ENCODE measurements around the gene MCRIP2. TPM values are rescaled to one million over a fixed set of nuclear protein-coding genes. Genes with fewer than 3 reads are reported as not detected.

The MCRIP2 gene
- total RNA-seq, 1 donor from 2014 or later, result 2.9 TPM

DNA sequence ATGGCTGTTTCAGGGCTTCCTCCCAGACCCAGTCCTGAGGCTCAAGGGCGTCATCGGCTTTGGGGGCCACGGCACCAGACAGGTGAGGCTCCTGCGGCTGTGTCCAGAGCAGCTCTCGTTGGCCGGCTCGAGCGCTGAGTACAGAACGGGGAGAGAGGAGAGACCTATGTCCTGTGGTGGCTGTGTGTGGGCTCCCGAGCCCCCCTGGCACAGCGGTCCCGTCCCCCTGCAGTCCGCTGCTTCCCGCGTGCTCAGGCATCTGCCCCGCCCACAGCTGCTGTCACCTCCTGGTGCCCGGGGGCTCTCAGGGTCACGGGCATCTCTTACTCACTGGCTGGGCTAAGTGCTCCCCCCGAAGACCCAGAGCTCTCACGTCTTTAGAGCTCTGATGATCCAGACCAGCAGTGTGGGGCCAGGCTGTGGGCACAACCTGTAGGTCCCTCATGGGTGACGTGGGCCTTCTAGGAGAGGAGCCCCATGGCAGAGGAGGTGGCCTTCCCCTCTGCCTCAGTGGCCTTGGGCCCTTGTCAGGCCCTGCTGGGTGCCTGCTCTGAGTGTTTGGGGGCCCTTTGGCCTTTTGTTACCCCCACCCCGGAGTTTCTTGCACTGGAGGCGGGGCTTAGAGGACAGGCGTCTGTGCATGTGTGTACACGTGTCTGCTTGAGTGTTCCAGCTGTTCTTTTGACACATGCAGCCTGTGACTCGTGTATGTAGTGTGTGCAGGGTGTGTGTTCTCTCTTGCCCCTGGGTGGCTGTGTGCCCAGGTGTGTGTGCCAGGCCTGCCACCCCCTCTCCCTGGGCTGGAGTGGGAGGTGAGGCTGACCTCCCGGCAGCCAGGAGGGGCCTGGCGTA lies 11.1 kb downstream of the MCRIP2 start:
- Mint-ChIP-seq H3K36me3 (ENCODE audit: low read depth, unreplicated experiment) (no peaks in the 10 kb centered on the region), H3K4me1 (ENCODE audit: unreplicated experiment) (no peaks in the 10 kb centered on the region), H3K27me3 (ENCODE audit: unreplicated experiment) (peaks cover 10% of the 10 kb centered on the region), H3K27ac (ENCODE audit: unreplicated experiment) (no peak overlapping the region), H3K4me3 (ENCODE audit: unreplicated experiment) (no peak overlapping the region), H3K9me3 (ENCODE audit: unreplicated experiment) (no peaks in the 10 kb centered on the region)
- TF ChIP-seq CTCF (IDR thresholded peaks at IDR 0.05; ENCODE audit: unreplicated experiment), result no peak
- no peak for DNase-seq (ENCODE audit: low spot score)

GRCh38 chr16:654034-654433 lies 12.4 kb downstream of the MCRIP2 start:
- Mint-ChIP-seq H3K27ac (ENCODE audit: unreplicated experiment) (no peak overlapping the region), H3K9me3 (ENCODE audit: unreplicated experiment) (no peaks in the 10 kb centered on the region), H3K4me3 (ENCODE audit: unreplicated experiment) (no peak overlapping the region), H3K27me3 (ENCODE audit: unreplicated experiment) (peaks cover 10% of the 10 kb centered on the region), H3K4me1 (ENCODE audit: unreplicated experiment) (no peaks in the 10 kb centered on the region), H3K36me3 (ENCODE audit: low read depth, unreplicated experiment) (no peaks in the 10 kb centered on the region)
- DNase-seq (ENCODE audit: low spot score), result no peak
- TF ChIP-seq CTCF (IDR thresholded peaks at IDR 0.05; ENCODE audit: unreplicated experiment), result no peak

GRCh38 chr16:657487-657886 lies 15.9 kb downstream of the MCRIP2 start:
- TF ChIP-seq CTCF (IDR thresholded peaks at IDR 0.05; ENCODE audit: unreplicated experiment), result no peak
- Mint-ChIP-seq H3K4me3 (ENCODE audit: unreplicated experiment) (no peak overlapping the region), H3K36me3 (ENCODE audit: low read depth, unreplicated experiment) (no peaks in the 10 kb centered on the region), H3K27me3 (ENCODE audit: unreplicated experiment) (peaks cover 8% of the 10 kb centered on the region), H3K9me3 (ENCODE audit: unreplicated experiment) (no peaks in the 10 kb centered on the region), H3K4me1 (ENCODE audit: unreplicated experiment) (no peaks in the 10 kb centered on the region), H3K27ac (ENCODE audit: unreplicated experiment) (no peak overlapping the region)
- DNase-seq (ENCODE audit: low spot score), result no peak

- Mint-ChIP-seq H3K4me3 (ENCODE audit: unreplicated experiment) (no peak overlapping the region), H3K27me3 (ENCODE audit: unreplicated experiment) (peaks cover 10% of the 10 kb centered on the region), H3K9me3 (ENCODE audit: unreplicated experiment) (no peaks in the 10 kb centered on the region), H3K36me3 (ENCODE audit: low read depth, unreplicated experiment) (peaks cover 3% of the 10 kb centered on the region), H3K4me1 (ENCODE audit: unreplicated experiment) (no peaks in the 10 kb centered on the region), H3K27ac (ENCODE audit: unreplicated experiment) (no peak overlapping the region)
- TF ChIP-seq CTCF (IDR thresholded peaks at IDR 0.05; ENCODE audit: unreplicated experiment), result no peak
- no peak for DNase-seq (ENCODE audit: low spot score)
Measured at GRCh38 chr16:658679-659571, 17.3 kb downstream of the MCRIP2 start.
